HepG2 (cell line): Measurements from ENCODE around the gene MBD3. TPM values are rescaled to one million over a fixed set of nuclear protein-coding genes. Genes with fewer than 3 reads are reported as not detected.

Experiments used
- CENPBD1 ChIP-seq: sonication (generic); formaldehyde crosslinking; IDR thresholded peaks from 2 replicates; pipeline ENCODE4 v1.8.0; 2022; ENCODE audit warnings: missing genetic modification reagents, low read depth, mild to moderate bottlenecking, borderline replicate concordance
- HNRNPLL ChIP-seq: fragments of 200-400 bp; formaldehyde crosslinking; IDR thresholded peaks from 2 replicates; pipeline ENCODE4 v1.6.1; 2017; ENCODE audit warnings: mild to moderate bottlenecking, low read depth, low read length; ENCODE audit not compliant: poor library complexity, severe bottlenecking
- RBFOX2 ChIP-seq: fragments of 200-400 bp; formaldehyde crosslinking; IDR thresholded peaks from 2 replicates; pipeline ENCODE4 v1.6.1; 2017; ENCODE audit warnings: low read depth, mild to moderate bottlenecking, low read length
- RXRB ChIP-seq: IDR thresholded peaks from 2 replicates; pipeline ENCODE4 v1.6.1; 2016; ENCODE audit warnings: borderline replicate concordance, missing genetic modification reagents, missing compliant biosample characterization
- UBTF ChIP-seq: sonication (generic); formaldehyde crosslinking; IDR thresholded peaks from 2 replicates; pipeline ENCODE4 v1.4.0; 2020; ENCODE audit warnings: mild to moderate bottlenecking, missing genetic modification reagents
- YEATS4 ChIP-seq: sonication (generic); formaldehyde crosslinking; IDR thresholded peaks from 2 replicates; pipeline ENCODE4 v1.4.0; 2020; ENCODE audit warnings: missing genetic modification reagents, borderline replicate concordance
- ZIK1 ChIP-seq: sonication (generic); formaldehyde crosslinking; IDR thresholded peaks from 2 replicates; pipeline ENCODE4 v1.5.0; 2020; ENCODE audit warnings: mild to moderate bottlenecking, low read depth, missing genetic modification reagents, borderline replicate concordance
- ZNF776 ChIP-seq: sonication (generic); formaldehyde crosslinking; IDR thresholded peaks from 2 replicates; pipeline ENCODE4 v1.4.0; 2020; ENCODE audit warnings: mild to moderate bottlenecking, missing genetic modification reagents
- ZNF777 ChIP-seq: sonication (generic); formaldehyde crosslinking; IDR thresholded peaks from 2 replicates; pipeline ENCODE4 v1.4.0; 2020; ENCODE audit warnings: missing genetic modification reagents
- polyA plus RNA-seq, 8 experiments: library from polyadenylated mRNA; depleted of rRNA in 3 of 8; stranded (reverse) in 7 of 8; unstranded in 1 of 8; fragments of >200 nt; fragmentation: Illumina TruSeq in 4 of 8; extraction: Trizol in 4 of 8; gene quantifications; 2 replicates each; pipeline versions ENCODE4 v1.2.1 to v1.2.3, GENCODE V29; 2011 to 2016; ENCODE audit warnings: low read depth in 4 of 8, missing spikeins in 1 of 8, mixed read lengths in 1 of 8; ENCODE audit not compliant: insufficient read depth in 1 of 8
- total RNA-seq, 5 experiments: library from RNA; depleted of rRNA; stranded (reverse); fragments of >200 nt; fragmentation: Illumina TruSeq; extraction: Trizol; gene quantifications; 2 replicates each; pipeline ENCODE4 v1.2.3, GENCODE V29; 2016; ENCODE audit warnings: low read depth in 1 of 5
- TF ChIP-seq, protein P1 (sequence below): IDR thresholded peaks from 2 replicates; pipeline ENCODE4 v1.6.1; 2016
- TF ChIP-seq, protein P2 (sequence below): sonication (generic); formaldehyde crosslinking; IDR thresholded peaks from 2 replicates; pipeline ENCODE4 v1.4.0; 2020; ENCODE audit warnings: missing genetic modification reagents

The MBD3 gene
- total and polyA plus RNA-seq, 2 of the 13 experiments (the other 11 are each of a cell fraction or from before 2014, with no cell fraction given) = 21.2 to 76.9 TPM

GRCh38 chr19:1567116-1567847 is 25.4 kb downstream of the MBD3 start (continued):
- TF ChIP-seq HNRNPLL (peak; percentile 51), YEATS4 (CRISPR knock-in tag) (0 out of 2 replicates have a peak, but pooled peaks have one; percentile 37), UBTF (CRISPR knock-in tag) (peak; percentile 61; the same call in 1 of the 2 replicates), RXRB (CRISPR knock-in tag) (no peak), ZIK1 (CRISPR knock-in tag) (0 out of 2 replicates have a peak, but pooled peaks have one; percentile 43), CENPBD1 (CRISPR knock-in tag) (no peak), RBFOX2 (peak; percentile 45), ZNF776 (CRISPR knock-in tag) (peak; percentile 66; the same call in 1 of the 2 replicates), ZNF777 (CRISPR knock-in tag) (peak; percentile 95)
- TF ChIP-seq, protein P1, sequence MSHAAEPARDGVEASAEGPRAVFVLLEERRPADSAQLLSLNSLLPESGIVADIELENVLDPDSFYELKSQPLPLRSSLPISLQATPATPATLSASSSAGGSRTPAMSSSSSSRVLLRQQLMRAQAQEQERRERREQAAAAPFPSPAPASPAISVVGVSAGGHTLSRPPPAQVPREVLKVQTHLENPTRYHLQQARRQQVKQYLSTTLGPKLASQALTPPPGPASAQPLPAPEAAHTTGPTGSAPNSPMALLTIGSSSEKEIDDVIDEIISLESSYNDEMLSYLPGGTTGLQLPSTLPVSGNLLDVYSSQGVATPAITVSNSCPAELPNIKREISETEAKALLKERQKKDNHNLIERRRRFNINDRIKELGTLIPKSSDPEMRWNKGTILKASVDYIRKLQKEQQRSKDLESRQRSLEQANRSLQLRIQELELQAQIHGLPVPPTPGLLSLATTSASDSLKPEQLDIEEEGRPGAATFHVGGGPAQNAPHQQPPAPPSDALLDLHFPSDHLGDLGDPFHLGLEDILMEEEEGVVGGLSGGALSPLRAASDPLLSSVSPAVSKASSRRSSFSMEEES = no peak
- TF ChIP-seq, protein P2, sequence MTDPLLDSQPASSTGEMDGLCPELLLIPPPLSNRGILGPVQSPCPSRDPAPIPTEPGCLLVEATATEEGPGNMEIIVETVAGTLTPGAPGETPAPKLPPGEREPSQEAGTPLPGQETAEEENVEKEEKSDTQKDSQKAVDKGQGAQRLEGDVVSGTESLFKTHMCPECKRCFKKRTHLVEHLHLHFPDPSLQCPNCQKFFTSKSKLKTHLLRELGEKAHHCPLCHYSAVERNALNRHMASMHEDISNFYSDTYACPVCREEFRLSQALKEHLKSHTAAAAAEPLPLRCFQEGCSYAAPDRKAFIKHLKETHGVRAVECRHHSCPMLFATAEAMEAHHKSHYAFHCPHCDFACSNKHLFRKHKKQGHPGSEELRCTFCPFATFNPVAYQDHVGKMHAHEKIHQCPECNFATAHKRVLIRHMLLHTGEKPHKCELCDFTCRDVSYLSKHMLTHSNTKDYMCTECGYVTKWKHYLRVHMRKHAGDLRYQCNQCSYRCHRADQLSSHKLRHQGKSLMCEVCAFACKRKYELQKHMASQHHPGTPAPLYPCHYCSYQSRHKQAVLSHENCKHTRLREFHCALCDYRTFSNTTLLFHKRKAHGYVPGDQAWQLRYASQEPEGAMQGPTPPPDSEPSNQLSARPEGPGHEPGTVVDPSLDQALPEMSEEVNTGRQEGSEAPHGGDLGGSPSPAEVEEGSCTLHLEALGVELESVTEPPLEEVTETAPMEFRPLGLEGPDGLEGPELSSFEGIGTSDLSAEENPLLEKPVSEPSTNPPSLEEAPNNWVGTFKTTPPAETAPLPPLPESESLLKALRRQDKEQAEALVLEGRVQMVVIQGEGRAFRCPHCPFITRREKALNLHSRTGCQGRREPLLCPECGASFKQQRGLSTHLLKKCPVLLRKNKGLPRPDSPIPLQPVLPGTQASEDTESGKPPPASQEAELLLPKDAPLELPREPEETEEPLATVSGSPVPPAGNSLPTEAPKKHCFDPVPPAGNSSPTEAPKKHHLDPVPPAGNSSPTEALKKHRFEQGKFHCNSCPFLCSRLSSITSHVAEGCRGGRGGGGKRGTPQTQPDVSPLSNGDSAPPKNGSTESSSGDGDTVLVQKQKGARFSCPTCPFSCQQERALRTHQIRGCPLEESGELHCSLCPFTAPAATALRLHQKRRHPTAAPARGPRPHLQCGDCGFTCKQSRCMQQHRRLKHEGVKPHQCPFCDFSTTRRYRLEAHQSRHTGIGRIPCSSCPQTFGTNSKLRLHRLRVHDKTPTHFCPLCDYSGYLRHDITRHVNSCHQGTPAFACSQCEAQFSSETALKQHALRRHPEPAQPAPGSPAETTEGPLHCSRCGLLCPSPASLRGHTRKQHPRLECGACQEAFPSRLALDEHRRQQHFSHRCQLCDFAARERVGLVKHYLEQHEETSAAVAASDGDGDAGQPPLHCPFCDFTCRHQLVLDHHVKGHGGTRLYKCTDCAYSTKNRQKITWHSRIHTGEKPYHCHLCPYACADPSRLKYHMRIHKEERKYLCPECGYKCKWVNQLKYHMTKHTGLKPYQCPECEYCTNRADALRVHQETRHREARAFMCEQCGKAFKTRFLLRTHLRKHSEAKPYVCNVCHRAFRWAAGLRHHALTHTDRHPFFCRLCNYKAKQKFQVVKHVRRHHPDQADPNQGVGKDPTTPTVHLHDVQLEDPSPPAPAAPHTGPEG (CRISPR knock-in tag) = peak; percentile 43; the same call in 1 of the 2 replicates
